Mesendoderm (in vitro differentiated cells): ENCODE results near the gene HDAC8. TPM values are rescaled to one million over a fixed set of nuclear protein-coding genes. Genes with fewer than 3 reads are reported as not detected.

ENCODE experiments used
- DNase-seq: peaks from one replicate; pipeline ENCODE4 v3.0.0; 2013
- H2AK5ac ChIP-seq: 2 replicates; pipeline ENCODE4 v1.6.1; 2013; ENCODE audit warnings: low read length, inconsistent platforms
- H2BK120ac ChIP-seq: 2 replicates; pipeline ENCODE4 v1.6.1; 2013; ENCODE audit warnings: low read depth, mild to moderate bottlenecking, low read length, moderate library complexity, mixed read lengths
- H2BK15ac ChIP-seq: replicated peaks from 2 replicates; pipeline ENCODE4 v1.6.1; 2013; ENCODE audit warnings: low read depth, mild to moderate bottlenecking, moderate library complexity
- H2BK5ac ChIP-seq: 2 replicates; pipeline ENCODE4 v1.6.1; 2013; ENCODE audit warnings: low read length, inconsistent platforms
- H3K18ac ChIP-seq: 2 replicates; pipeline ENCODE4 v1.6.1; 2013; ENCODE audit warnings: mild to moderate bottlenecking, low read length, mixed read lengths
- H3K23ac ChIP-seq: one replicate; pipeline ENCODE4 v1.6.1; 2013; ENCODE audit warnings: low read length
- H3K27ac ChIP-seq: 2 replicates; pipeline ENCODE4 v1.5.1; 2013; ENCODE audit warnings: low read depth, mild to moderate bottlenecking, inconsistent platforms, low read length, moderate library complexity
- H3K27me3 ChIP-seq: 2 replicates; pipeline ENCODE4 v1.6.1; 2013; ENCODE audit warnings: low read length, control low read depth, mild to moderate bottlenecking, inconsistent platforms; ENCODE audit not compliant: insufficient read depth, poor library complexity
- H3K36me3 ChIP-seq: 2 replicates; pipeline ENCODE4 v1.6.1; 2013; ENCODE audit warnings: low read length, inconsistent platforms; ENCODE audit not compliant: control insufficient read depth, insufficient read depth
- H3K4ac ChIP-seq: one replicate; pipeline ENCODE4 v1.6.1; 2013; ENCODE audit warnings: low read depth, mild to moderate bottlenecking, low read length, moderate library complexity
- H3K4me1 ChIP-seq: 2 replicates; pipeline ENCODE4 v1.6.1; 2013; ENCODE audit warnings: low read depth, low read length, inconsistent platforms; ENCODE audit not compliant: control insufficient read depth
- H3K4me2 ChIP-seq: 2 replicates; pipeline ENCODE4 v1.6.1; 2013; ENCODE audit warnings: low read length
- H3K4me3 ChIP-seq: 2 replicates; pipeline ENCODE4 v1.5.1; 2013; ENCODE audit warnings: mild to moderate bottlenecking, low read length
- H3K56ac ChIP-seq: one replicate; pipeline ENCODE4 v1.6.1; 2013; ENCODE audit warnings: low read length
- H3K79me1 ChIP-seq: 2 replicates; pipeline ENCODE4 v1.6.1; 2013; ENCODE audit warnings: low read length, inconsistent platforms
- H3K79me2 ChIP-seq: 2 replicates; pipeline ENCODE4 v1.6.1; 2013; ENCODE audit warnings: mild to moderate bottlenecking, low read length; ENCODE audit not compliant: control insufficient read depth, insufficient read depth
- H3K9ac ChIP-seq: 2 replicates; pipeline ENCODE4 v1.6.1; 2013; ENCODE audit warnings: low read length, inconsistent platforms
- H4K5ac ChIP-seq: one replicate; pipeline ENCODE4 v1.6.1; 2013; ENCODE audit warnings: low read length
- H4K8ac ChIP-seq: one replicate; pipeline ENCODE4 v1.6.1; 2013; ENCODE audit warnings: low read depth, mild to moderate bottlenecking, control low read depth, low read length, moderate library complexity
- WGBS: extraction: QIAGEN DNeasy Blood & Tissue Kit; methylation state at CpG from one replicate; pipeline ENCODE4 v1.1.7; 2013; ENCODE audit warnings: low lambda C conversion rate, missing lambda C conversion rate; ENCODE audit not compliant: insufficient coverage; ENCODE audit errors: extremely low coverage; 5-methylcytosine and 5-hydroxymethylcytosine counted together
- polyA plus RNA-seq, 2 experiments: library from polyadenylated mRNA; stranded (reverse); fragments of 200-250 nt; gene quantifications; one replicate each; pipeline ENCODE4 v1.2.3, GENCODE V29; 2013

The HDAC8 gene
- polyA plus RNA-seq (2013, experiment 1 of 2), result 11.7 TPM
- 11.9 TPM for polyA plus RNA-seq (2013, experiment 2 of 2)

DNA sequence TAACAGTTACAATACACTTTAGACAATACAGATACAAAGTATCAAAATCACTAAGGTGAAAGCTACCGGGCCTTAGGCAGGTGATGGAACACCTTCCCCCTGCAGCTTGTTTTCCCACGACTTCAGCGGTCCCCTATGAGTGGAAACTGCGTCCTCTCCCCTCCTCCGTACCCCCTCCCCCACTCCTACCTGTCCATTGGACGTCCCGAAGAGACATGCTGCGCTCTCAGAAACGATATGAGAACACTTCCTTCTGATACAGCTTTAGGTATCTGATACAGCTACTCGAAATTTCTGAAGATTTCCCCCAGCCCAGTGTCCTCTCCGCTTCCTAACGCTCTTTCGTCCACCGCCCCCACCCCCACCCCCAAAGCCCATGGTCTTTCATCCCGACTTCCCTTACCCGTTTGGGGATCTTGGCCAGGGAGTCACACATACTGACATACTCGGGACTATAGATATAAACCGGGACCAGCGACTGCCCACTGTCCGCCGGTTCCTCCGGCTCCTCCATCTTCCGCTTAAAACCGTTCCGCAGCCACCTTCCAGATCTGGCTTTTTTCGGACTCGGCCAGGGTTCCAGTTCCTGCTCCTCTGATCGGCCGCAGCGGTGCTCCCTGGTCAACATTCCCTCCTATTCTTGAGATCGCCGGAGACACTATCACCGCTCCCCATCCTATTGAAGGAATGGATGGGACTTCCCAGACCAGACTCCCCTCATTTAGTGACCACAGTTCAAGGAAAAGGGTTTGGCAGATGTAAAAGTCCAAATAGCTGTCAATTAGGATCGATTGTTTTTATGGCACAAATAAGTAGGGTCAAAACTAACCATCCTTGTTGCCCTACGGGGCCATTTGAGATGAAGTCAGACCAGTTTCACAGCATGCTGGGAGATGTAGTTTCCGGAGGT is at the start of gene HDAC8:
Gene HDAC8 (minus strand): TSS at position 596 of the 910 bp plus-strand sequence. CDS start 82 bp downstream, at position 514.
- no peaks in the 10 kb centered on the region for H3K79me2 ChIP-seq
- H4K5ac ChIP-seq, result no peak within 1 kb of the TSS
- H3K27me3 ChIP-seq, result no peaks in the 10 kb centered on the region
- peak within 1 kb of the TSS; percentile 82 for H2BK120ac ChIP-seq
- H3K36me3 ChIP-seq, result no peaks in the 10 kb centered on the region
- H3K4me2 ChIP-seq, result peak within 1 kb of the TSS; percentile 46
- no peak within 1 kb of the TSS for H2BK5ac ChIP-seq
- no peak within 1 kb of the TSS for H3K23ac ChIP-seq
- peak within 1 kb of the TSS; percentile 36 for H3K4ac ChIP-seq
- peak within 1 kb of the TSS; percentile 93 for H3K56ac ChIP-seq
- H3K18ac ChIP-seq, result peak within 1 kb of the TSS; percentile 25
- H3K27ac ChIP-seq, result no peak within 1 kb of the TSS
- H4K8ac ChIP-seq, result peak within 1 kb of the TSS; percentile 56
- H3K4me1 ChIP-seq, result no peaks in the 10 kb centered on the region
- no peak within 1 kb of the TSS for H2AK5ac ChIP-seq
- H3K79me1 ChIP-seq, result no peaks in the 10 kb centered on the region
- peak; percentile 88 for DNase-seq
- peak within 1 kb of the TSS; percentile 85 for H3K9ac ChIP-seq
- no peak within 1 kb of the TSS for H2BK15ac ChIP-seq
- H3K4me3 ChIP-seq, result peak within 1 kb of the TSS; percentile 85
- WGBS, result no CpG with 5 or more reads among the region's 36 CpGs

DNA sequence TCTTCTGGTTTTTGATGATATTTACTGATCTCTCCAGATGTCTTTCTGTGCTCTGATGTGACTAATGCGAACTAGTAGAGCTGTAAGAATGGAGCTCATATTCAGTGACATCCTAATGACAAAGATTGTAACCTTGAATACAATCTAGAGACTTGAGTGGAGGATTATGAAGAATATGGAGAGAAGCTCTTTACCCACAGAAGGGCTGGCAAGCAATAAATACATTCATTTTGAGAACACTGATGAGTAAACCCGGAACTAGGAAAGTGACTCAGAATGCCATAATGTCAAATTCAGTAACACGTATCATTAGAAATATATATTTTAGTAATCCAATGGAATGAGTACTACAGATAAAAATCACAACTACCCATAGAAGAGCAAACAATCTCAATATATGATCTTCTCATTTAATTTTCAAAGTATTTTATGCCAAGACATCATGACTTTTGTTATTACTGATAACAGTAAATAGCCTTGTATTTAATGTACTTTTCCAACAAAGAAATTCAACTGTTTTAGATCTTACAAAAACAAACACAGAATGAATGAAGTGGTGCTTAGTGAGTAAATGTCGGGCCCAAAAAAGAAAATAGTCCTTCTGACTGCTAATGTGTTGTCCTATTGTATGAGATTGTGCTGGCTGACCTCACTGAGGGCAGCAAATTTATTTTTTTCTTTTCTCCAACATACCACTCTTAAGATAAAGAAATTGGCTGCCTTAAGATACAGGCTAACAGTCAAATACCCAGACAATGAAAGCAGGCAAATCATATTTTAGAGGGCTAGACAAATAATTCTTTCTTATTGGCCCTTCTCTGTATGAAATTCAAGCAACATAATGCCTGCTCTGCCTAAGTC is 49.2 kb upstream of the HDAC8 start:
- Histone ChIP-seq H3K27ac (no peak overlapping the region), H3K79me1 (no peaks in the 10 kb centered on the region)

DNA sequence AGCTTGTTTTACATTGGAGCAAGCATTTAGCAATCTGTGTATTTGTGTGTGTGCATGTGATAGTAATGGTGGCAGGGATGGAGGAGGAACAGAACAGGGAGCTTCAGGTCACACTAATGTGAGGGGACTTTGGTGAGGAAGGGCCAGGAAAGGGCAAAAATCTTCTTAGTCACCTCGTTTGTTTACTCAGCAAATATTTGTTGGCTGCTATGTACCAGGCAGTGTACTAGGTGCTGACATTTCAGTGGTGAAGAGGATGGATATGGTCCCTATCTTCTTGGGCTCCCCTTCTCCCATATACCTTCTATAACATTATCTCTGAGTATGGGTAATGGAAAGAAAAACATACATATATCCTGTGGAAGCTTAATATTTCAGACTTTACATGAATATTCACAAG is 48.5 kb upstream of the HDAC8 start:
- no peaks in the 10 kb centered on the region for H3K4me1 ChIP-seq
- no peak overlapping the region for H2BK15ac ChIP-seq
- no peaks in the 10 kb centered on the region for H3K36me3 ChIP-seq
- H2BK5ac ChIP-seq, result no peak overlapping the region
- no peak overlapping the region for H4K5ac ChIP-seq
- no peak for DNase-seq
- no peak overlapping the region for H3K4ac ChIP-seq
- no peaks in the 10 kb centered on the region for H3K27me3 ChIP-seq
- H3K4me3 ChIP-seq, result no peak overlapping the region
- no peak overlapping the region for H3K23ac ChIP-seq
- no peak overlapping the region for H3K4me2 ChIP-seq
- no peak overlapping the region for H3K18ac ChIP-seq
- no peak overlapping the region for H4K8ac ChIP-seq
- no peak overlapping the region for H2BK120ac ChIP-seq
- H3K79me1 ChIP-seq, result no peaks in the 10 kb centered on the region
- no peak overlapping the region for H3K27ac ChIP-seq
- H3K79me2 ChIP-seq, result no peaks in the 10 kb centered on the region
- H3K56ac ChIP-seq, result no peak overlapping the region
- H2AK5ac ChIP-seq, result no peak overlapping the region
- H3K9ac ChIP-seq, result no peak overlapping the region
- WGBS, result no CpG with 5 or more reads among the region's 1 CpG

More for the DNA sequence above, 49.2 kb upstream of the HDAC8 start:
- H3K9ac ChIP-seq, result no peak overlapping the region
- H3K4me3 ChIP-seq, result no peak overlapping the region
- H3K27me3 ChIP-seq, result no peaks in the 10 kb centered on the region
- no peak overlapping the region for H2BK120ac ChIP-seq
- H2BK15ac ChIP-seq, result no peak overlapping the region
- no CpG with 5 or more reads among the region's 4 CpGs for WGBS
- no peak overlapping the region for H3K23ac ChIP-seq
- H3K18ac ChIP-seq, result no peak overlapping the region
- H2AK5ac ChIP-seq, result no peak overlapping the region
- DNase-seq, result no peak
- H3K4me2 ChIP-seq, result no peak overlapping the region
- no peaks in the 10 kb centered on the region for H3K36me3 ChIP-seq
- no peak overlapping the region for H2BK5ac ChIP-seq
- H3K4ac ChIP-seq, result no peak overlapping the region
- no peaks in the 10 kb centered on the region for H3K4me1 ChIP-seq
- H3K56ac ChIP-seq, result no peak overlapping the region
- H3K79me2 ChIP-seq, result no peaks in the 10 kb centered on the region
- no peak overlapping the region for H4K5ac ChIP-seq
- no peak overlapping the region for H4K8ac ChIP-seq

DNA sequence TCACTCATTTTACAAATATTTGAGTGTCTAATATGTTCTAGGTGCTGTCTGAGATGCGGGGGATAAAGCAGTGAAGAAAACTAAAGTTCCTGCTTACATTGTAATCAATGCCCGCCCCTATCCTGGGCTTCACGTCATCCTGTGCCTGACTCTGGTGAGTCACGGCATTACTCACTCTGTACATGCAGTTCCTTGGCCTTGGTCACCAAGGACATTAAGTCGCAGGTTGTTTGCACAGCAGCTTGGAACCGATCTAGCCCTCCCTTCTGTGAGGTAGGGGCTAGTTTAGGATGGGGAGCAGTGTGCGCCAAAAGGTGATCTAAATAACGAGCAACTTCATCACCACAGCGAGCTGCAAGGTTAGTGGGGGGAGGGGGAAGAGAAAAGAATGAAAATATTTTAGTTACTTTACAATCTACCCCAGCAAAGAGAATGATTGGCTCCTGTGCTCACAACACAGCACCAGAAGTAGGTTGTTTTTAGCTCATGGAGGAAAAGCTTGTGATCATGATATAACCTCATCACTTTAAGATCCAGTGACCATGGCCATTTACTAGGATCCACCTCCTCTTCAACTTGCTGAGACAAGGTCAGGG is 48.0 kb upstream of the HDAC8 start:
- no peak overlapping the region for H3K4me3 ChIP-seq
- no peak overlapping the region for H3K9ac ChIP-seq
- H2BK15ac ChIP-seq, result no peak overlapping the region
- no peaks in the 10 kb centered on the region for H3K4me1 ChIP-seq
- DNase-seq, result no peak
- no peak overlapping the region for H3K4ac ChIP-seq
- H3K36me3 ChIP-seq, result no peaks in the 10 kb centered on the region
- H3K79me1 ChIP-seq, result no peaks in the 10 kb centered on the region
- H3K56ac ChIP-seq, result no peak overlapping the region
- WGBS, result no CpG with 5 or more reads among the region's 9 CpGs
- H2AK5ac ChIP-seq, result no peak overlapping the region
- no peak overlapping the region for H2BK5ac ChIP-seq
- no peak overlapping the region for H3K27ac ChIP-seq
- no peak overlapping the region for H3K4me2 ChIP-seq
- H4K8ac ChIP-seq, result no peak overlapping the region
- no peak overlapping the region for H3K18ac ChIP-seq
- H3K27me3 ChIP-seq, result no peaks in the 10 kb centered on the region
- H3K23ac ChIP-seq, result no peak overlapping the region
- no peak overlapping the region for H2BK120ac ChIP-seq
- H4K5ac ChIP-seq, result no peak overlapping the region
- H3K79me2 ChIP-seq, result no peaks in the 10 kb centered on the region

DNA sequence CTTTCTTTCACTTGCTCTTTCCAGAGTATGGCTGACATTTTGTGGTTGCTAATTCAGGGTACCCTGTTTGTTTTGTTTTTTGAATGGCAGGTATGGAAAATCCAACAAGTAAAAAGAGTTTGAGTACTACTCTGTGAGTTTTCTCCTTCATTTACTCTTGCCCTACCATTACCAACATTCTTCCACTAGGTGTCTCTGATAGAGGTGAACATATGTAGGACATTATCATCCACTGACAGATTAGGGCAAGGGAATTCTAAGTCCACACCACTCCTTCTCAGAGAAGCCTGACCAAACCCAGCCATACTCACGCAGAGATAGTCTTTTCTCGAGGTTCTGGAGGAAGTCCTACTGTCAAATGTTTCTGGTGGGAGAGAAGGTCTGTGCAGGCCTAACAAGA is 36.7 kb upstream of the HDAC8 start:
- WGBS, result no CpG with 5 or more reads among the region's 2 CpGs
- H4K8ac ChIP-seq, result no peak overlapping the region
- no peak overlapping the region for H2BK15ac ChIP-seq
- H2BK5ac ChIP-seq, result no peak overlapping the region
- no peak overlapping the region for H3K4me2 ChIP-seq
- H3K79me1 ChIP-seq, result no peaks in the 10 kb centered on the region
- no peak overlapping the region for H3K4ac ChIP-seq
- H3K4me3 ChIP-seq, result no peak overlapping the region
- H3K4me1 ChIP-seq, result no peaks in the 10 kb centered on the region
- no peaks in the 10 kb centered on the region for H3K79me2 ChIP-seq
- no peaks in the 10 kb centered on the region for H3K36me3 ChIP-seq
- DNase-seq, result peak; percentile 25
- no peak overlapping the region for H3K56ac ChIP-seq
- H2AK5ac ChIP-seq, result no peak overlapping the region
- H3K9ac ChIP-seq, result no peak overlapping the region
- H4K5ac ChIP-seq, result no peak overlapping the region
- H3K23ac ChIP-seq, result no peak overlapping the region
- no peak overlapping the region for H3K27ac ChIP-seq
- no peak overlapping the region for H2BK120ac ChIP-seq
- no peaks in the 10 kb centered on the region for H3K27me3 ChIP-seq
- no peak overlapping the region for H3K18ac ChIP-seq
